Psoas muscle (tissue), 8 donors: ENCODE measurements around the gene IFNA7. TPM values are rescaled to one million over a fixed set of nuclear protein-coding genes. Genes with fewer than 3 reads are reported as not detected.
"Not testable (repeated sequence)": the region's sequence is repeated elsewhere in the genome, so short reads cannot be mapped to it uniquely, and the experiment has no call there.

Experiments used
- ATAC-seq, 4 donors: fragments of 200-7000 bp; cut with Tn5 transposase; one replicate each; pipeline ENCODE4 v1.9.1; 2020; ENCODE audit warnings: moderate library complexity in 3 of 4, mild to moderate bottlenecking in 2 of 4
- DNase-seq, 2 donors: peaks; one replicate each; pipeline ENCODE4 v3.0.0-alpha.2; 2020
- H3K27ac ChIP-seq: fragments of 200-600 bp; one replicate; pipeline ENCODE4 v1.8.0; 2022
- H3K27me3 ChIP-seq, 3 donors: fragments of 200-600 bp in 1 of 3; one replicate each; pipeline versions ENCODE4 v1.6.1 to v1.8.0; 2013 to 2022; ENCODE audit warnings: low read length in 2 of 3, mild to moderate bottlenecking in 2 of 3, moderate library complexity in 1 of 3; ENCODE audit not compliant: insufficient read depth in 3 of 3
- H3K36me3 ChIP-seq, 2 donors: fragments of 200-600 bp in 1 of 2; one replicate each; pipeline versions ENCODE4 v1.6.1 to v1.8.0; 2013 to 2022; ENCODE audit warnings: low read depth in 1 of 2, mild to moderate bottlenecking in 1 of 2, moderate library complexity in 1 of 2; ENCODE audit not compliant: insufficient read depth in 1 of 2
- H3K4me1 ChIP-seq: fragments of 200-600 bp; one replicate; pipeline ENCODE4 v1.8.0; 2022
- H3K4me3 ChIP-seq: fragments of 200-600 bp; one replicate; pipeline ENCODE4 v1.8.0; 2022; ENCODE audit warnings: mild to moderate bottlenecking
- H3K9me3 ChIP-seq: fragments of 200-600 bp; one replicate; pipeline ENCODE4 v1.8.0; 2022
- WGBS, 3 donors: extraction: QIAGEN DNeasy Blood & Tissue Kit; methylation state at CpG; one replicate each; pipeline versions ENCODE4 v1.1.6 to v1.1.7; 2013; 5-methylcytosine and 5-hydroxymethylcytosine counted together
- intact Hi-C, 2 donors: fragments of 100-400 bp; cut with DNase I; formaldehyde crosslinking; loops; one replicate each; pipeline versions ENCODE4 v1.11.0 to v1.14.2; 2022
- polyA plus RNA-seq, 3 donors: library from polyadenylated mRNA; stranded (reverse); fragments of 200-250 nt; gene quantifications; one replicate each; pipeline ENCODE4 v1.2.3, GENCODE V29; 2013
- total RNA-seq, 4 donors: library from RNA; stranded (reverse); fragmentation: NEBNext Ultra II Directional in 2 of 4; extraction: Animal tissue kit (Norgen Biotek cat#: 25700) in 2 of 4; gene quantifications; one replicate each; pipeline versions ENCODE4 v1.2.1 to v1.2.4, GENCODE V29; 2021 to 2023
- TF ChIP-seq, protein P1 (sequence below): fragments of 200-600 bp; IDR thresholded peaks from one replicate; pipeline ENCODE4 v1.8.0; 2022; ENCODE audit warnings: antibody characterized with exemption
- donor health status: healthy with polysubstance abuse.
- donor health status: DM: no; HTN: no; CAD: no; lungs with moderate emphysema.
- donor health status: Bipolar disorder and iron deficiency.
- donor health status: healthy.
- donor health status: DM: yes; HTN: yes; CAD: no.
- donor health status: DM: no; HTN: no; CAD: no.
- donor health status: DM: no; HTN: no; CAD: no.
- donor health status: DM: yes; HTN: yes; CAD: no.

Gene IFNA7
- total and polyA plus RNA-seq, 7 donors, result not detected

- TF ChIP-seq, protein P1, sequence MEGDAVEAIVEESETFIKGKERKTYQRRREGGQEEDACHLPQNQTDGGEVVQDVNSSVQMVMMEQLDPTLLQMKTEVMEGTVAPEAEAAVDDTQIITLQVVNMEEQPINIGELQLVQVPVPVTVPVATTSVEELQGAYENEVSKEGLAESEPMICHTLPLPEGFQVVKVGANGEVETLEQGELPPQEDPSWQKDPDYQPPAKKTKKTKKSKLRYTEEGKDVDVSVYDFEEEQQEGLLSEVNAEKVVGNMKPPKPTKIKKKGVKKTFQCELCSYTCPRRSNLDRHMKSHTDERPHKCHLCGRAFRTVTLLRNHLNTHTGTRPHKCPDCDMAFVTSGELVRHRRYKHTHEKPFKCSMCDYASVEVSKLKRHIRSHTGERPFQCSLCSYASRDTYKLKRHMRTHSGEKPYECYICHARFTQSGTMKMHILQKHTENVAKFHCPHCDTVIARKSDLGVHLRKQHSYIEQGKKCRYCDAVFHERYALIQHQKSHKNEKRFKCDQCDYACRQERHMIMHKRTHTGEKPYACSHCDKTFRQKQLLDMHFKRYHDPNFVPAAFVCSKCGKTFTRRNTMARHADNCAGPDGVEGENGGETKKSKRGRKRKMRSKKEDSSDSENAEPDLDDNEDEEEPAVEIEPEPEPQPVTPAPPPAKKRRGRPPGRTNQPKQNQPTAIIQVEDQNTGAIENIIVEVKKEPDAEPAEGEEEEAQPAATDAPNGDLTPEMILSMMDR, result no peak
- intact Hi-C loops, result no loop called here
- H3K4me3 ChIP-seq, result no peak overlapping the region
- no peaks in the 10 kb centered on the region for H3K27me3 ChIP-seq
- ATAC-seq (no peak), DNase-seq (no peak)
- WGBS, 3 donors, result 75 to 86% (median 79%) methylated on average over 2 of the region's 2 CpGs
- H3K36me3 ChIP-seq, result no peaks in the 10 kb centered on the region
- H3K9me3 ChIP-seq, result no peaks in the 10 kb centered on the region
- H3K27ac ChIP-seq, result no peak overlapping the region
- no peaks in the 10 kb centered on the region for H3K4me1 ChIP-seq
These were observed 27.3 kb downstream of the IFNA7 start for GRCh38 chr9:21174671-21175070.

DNA sequence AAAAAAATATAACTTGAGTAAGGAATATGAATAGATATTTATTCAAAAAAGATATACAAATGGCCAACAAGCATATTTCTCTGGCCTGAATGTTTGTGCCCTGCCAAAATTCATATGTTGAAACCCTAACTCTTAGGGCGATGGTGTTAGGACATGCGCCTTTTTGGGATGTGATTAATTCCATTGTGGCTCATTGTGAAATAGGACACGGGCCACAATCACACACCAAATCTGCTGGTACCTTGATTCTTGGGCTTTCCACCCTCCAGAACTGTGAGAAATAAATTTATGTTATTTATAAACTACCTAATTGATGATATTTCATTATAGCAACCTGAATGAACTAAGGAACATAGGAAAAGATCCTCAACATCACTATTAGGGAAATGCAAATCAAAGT lies 29.8 kb downstream of the IFNA7 start:
- ATAC-seq (no peak), DNase-seq (no peak)
- TF ChIP-seq, protein P1, result no peak
- no peaks in the 10 kb centered on the region for H3K27me3 ChIP-seq
- H3K9me3 ChIP-seq, result no peaks in the 10 kb centered on the region
- no peaks in the 10 kb centered on the region for H3K4me1 ChIP-seq
- H3K4me3 ChIP-seq, result no peak overlapping the region
- intact Hi-C loops, result no loop called here
- 88 to 91% (median 89%) methylated on average over 3 of the region's 3 CpGs for WGBS, 3 donors
- H3K36me3 ChIP-seq, result no peaks in the 10 kb centered on the region
- H3K27ac ChIP-seq, result no peak overlapping the region

GRCh38 chr9:21171351-21171750 lies 30.7 kb downstream of the IFNA7 start:
- TF ChIP-seq, protein P1, result no peak
- Histone ChIP-seq H3K27ac (no peak overlapping the region), H3K27me3 (no peaks in the 10 kb centered on the region), H3K9me3 (no peaks in the 10 kb centered on the region), H3K4me1 (no peaks in the 10 kb centered on the region), H3K4me3 (no peak overlapping the region), H3K36me3 (no peaks in the 10 kb centered on the region)
- intact Hi-C loops, result no loop called here
- ATAC-seq (no peak), DNase-seq (no peak)
- WGBS, 3 donors, result 59 to 81% (median 74%) methylated on average over 1 of the region's 1 CpG

GRCh38 chr9:21166560-21166959 lies 35.4 kb downstream of the IFNA7 start, which contains the start of gene IFNA21:
IFNA21 (minus strand) TSS chr9:21166660; CDS start chr9:21166612, 48 bp downstream.
- ATAC-seq, H3K9me3 ChIP-seq, H3K27me3 ChIP-seq, H3K4me3 ChIP-seq, H3K4me1 ChIP-seq, intact Hi-C loops, H3K36me3 ChIP-seq, H3K27ac ChIP-seq, DNase-seq: not testable (repeated sequence)
- WGBS, 3 donors, result 77 to 83% (median 82%) methylated on average over 2 of the region's 2 CpGs

DNA sequence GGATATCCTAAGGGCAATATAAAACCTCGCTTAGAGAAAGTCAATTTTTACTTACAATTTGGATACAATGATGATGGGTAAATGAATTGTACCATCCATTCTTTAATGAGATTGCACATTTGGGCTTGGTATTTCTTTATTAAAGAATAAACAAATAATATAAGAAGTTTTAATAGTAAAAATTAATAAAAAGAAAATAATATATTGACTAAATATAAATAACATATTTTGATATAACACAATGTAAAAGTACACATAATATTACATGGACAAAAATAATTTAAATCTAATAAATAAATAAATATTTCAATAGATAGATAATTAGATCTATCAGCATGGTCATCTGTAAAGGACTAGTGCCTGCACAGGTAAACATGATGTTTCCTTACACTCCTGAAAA lies 36.5 kb downstream of the IFNA7 start:
- Histone ChIP-seq H3K4me3 (no peak overlapping the region), H3K4me1 (no peaks in the 10 kb centered on the region), H3K27me3 (no peaks in the 10 kb centered on the region), H3K36me3 (no peaks in the 10 kb centered on the region), H3K27ac (no peak overlapping the region), H3K9me3 (no peaks in the 10 kb centered on the region)
- intact Hi-C loops, result no loop called here
- TF ChIP-seq, protein P1, result no peak
- ATAC-seq (no peak), DNase-seq (no peak)
- 93 to 95% (median 93%) methylated on average over 1 of the region's 1 CpG for WGBS, 3 donors
